Tibial artery (tissue), 4 donors: Measurements from ENCODE around the gene COG5.
A peak's percentile ranks its signal among the peaks of the same experiment; 100 is the strongest.

Source experiments
- DNase-seq, 2 donors: peaks; one replicate each; pipeline ENCODE4 v3.0.0-alpha.2; 2019
- H3K27ac ChIP-seq, 2 donors: fragments of 200-600 bp; sonication (generic) in 1 of 2; 1 replicate in 1 of 2; 2 replicates in 1 of 2; pipeline ENCODE4 v1.5.1; 2018 to 2019; ENCODE audit warnings: mild to moderate bottlenecking in 1 of 2
- H3K27me3 ChIP-seq, 2 donors: fragments of 200-600 bp; sonication (generic) in 1 of 2; one replicate each; pipeline versions ENCODE4 v1.5.1 to v1.6.0; 2016 to 2019
- H3K36me3 ChIP-seq, 3 donors: fragments of 200-600 bp; sonication (generic) in 2 of 3; one replicate each; pipeline ENCODE4 v1.5.1; 2016 to 2019; ENCODE audit warnings: mild to moderate bottlenecking in 2 of 3
- H3K4me1 ChIP-seq, 4 donors: fragments of 200-600 bp; sonication (generic) in 2 of 4; 1 replicate in 3 of 4; 2 replicates in 1 of 4; pipeline ENCODE4 v1.5.1; 2016 to 2019
- H3K4me3 ChIP-seq, 2 donors: fragments of 200-600 bp; sonication (generic) in 1 of 2; 1 replicate in 1 of 2; 2 replicates in 1 of 2; pipeline ENCODE4 v1.5.1; 2018 to 2019; ENCODE audit warnings: mild to moderate bottlenecking in 2 of 2
- H3K9me3 ChIP-seq, 3 donors: fragments of 200-600 bp; sonication (generic) in 1 of 3; one replicate each; pipeline ENCODE4 v1.5.1; 2016 to 2019
- CTCF ChIP-seq, 2 experiments: fragments of 200-600 bp in 1 of 2; fragments of 450-650 bp in 1 of 2; IDR thresholded peaks; one replicate each; pipeline ENCODE4 v1.5.1; 2017 to 2019; ENCODE audit warnings: antibody characterized with exemption in 2 of 2, mild to moderate bottlenecking in 1 of 2, moderate library complexity in 1 of 2
- intact Hi-C: fragments of 100-400 bp; cut with DNase I; formaldehyde crosslinking; loops from one replicate; pipeline ENCODE4 v1.15.0; 2023; ENCODE audit warnings: low total_unique reads

The COG5 gene

DNA sequence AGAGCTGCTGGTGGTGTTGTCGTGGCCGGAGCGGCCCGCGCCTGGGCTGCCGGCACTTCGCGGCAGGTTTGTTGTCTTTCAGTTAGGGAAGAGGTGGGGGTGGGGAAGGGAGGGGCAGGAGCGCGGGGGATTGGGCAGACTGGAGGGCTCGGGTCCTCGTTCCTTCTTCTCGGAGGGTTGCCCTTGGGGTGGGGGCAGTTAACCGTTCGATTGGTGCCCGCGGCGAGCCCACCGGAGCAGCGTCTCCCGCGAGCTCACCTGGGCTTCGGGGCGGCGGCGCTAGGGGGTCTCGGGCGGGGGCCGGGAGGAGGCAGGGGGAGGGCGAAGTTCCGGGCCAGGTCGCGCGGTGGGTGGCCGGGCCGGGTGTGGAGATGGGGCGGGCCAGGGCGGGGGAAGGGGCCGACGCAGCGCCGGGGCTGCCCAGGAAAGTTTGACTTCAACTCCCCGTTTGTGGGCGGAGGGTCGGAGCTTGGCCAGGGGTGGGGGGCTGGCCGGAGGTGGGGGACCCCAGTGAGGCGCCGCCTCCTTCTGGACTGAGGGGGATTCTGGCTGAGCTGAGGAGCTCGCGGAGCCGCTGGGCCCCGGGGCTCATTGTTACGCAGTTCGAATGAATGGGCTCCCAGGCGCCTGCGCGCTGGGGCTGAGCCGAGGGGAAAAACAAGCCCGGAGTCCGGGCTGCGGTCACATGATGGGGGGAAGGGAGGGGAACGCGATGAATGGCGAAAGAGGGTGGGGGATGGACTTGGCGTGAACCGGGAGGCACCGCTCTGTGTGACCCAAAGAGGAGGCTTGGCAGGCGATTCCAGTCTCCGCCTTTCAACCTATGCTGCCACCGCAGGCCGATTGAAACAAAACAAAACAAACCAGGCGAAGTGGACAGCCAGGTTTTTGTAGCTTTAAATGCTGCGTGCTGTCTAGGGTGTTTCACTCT lies 394.3 kb downstream of the COG5 start:
- H3K27me3 ChIP-seq = no peaks in the 10 kb centered on the region
- H3K4me1 ChIP-seq = peaks cover 0 to 52% (median 27%) of the 10 kb centered on the region in 4 donors
- peak overlapping the region; percentile 98 to 100 for H3K27ac ChIP-seq
- no peaks in the 10 kb centered on the region for H3K36me3 ChIP-seq
- H3K9me3 ChIP-seq = no peaks in the 10 kb centered on the region
- peak; percentile 98 to 99 for DNase-seq
- H3K4me3 ChIP-seq = peak overlapping the region; percentile 95 to 97
- TF ChIP-seq CTCF (IDR thresholded peaks at IDR 0.05) = no peak
- intact Hi-C loops = no loop called here

DNA sequence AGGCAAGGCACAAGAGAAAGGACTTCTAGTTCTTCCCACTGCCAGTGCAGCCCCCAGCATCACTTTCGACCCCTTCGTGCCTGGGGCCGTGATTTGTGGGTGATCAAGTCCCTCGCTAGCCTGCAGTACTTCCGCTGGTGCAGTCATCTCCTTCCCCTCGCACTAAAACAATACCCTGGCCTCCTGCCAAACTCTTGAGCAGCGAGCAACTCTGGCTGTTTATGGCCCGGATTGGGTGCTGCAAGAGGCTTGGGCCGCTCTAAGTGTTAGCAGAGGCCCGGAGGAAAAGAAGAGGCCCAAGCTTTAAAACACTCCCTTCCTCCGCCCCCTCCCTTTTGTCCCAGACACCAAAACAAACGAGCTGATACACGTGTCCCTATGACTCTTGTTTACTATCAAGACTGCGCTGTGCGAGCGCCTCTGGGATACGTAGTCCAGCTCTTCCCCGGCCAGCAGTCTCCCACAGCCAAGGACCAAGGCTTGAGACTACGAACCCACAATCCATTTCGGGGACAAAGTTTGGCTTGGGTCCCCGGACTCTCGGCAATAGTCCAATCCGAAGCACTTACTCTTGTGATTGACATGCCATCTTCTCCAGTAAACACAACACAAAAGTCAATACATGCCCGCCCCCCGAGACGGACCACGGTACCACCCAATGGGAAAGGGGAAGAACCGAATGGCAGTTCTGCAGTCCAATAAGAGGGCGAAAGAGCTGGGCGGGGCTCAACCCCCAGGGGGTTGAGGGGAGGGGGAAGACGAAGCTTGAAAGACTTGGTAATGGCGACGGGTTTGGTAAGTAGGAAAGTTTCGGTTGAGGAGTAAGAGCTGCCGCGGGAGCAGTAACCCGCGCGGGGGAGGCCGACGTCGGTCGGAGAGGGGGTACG lies 395.2 kb downstream of the COG5 start, which contains the start of gene HBP1:
Gene HBP1 (plus strand): TSS at position 771 of the 887 bp plus-strand sequence. CDS start 10,891 bp downstream, outside the sequence.
- intact Hi-C loops = no loop called here

GRCh38 chr7:107167483-107168232 lies 396.1 kb downstream of the COG5 start:
- intact Hi-C loops = no loop called here
- no peaks in the 10 kb centered on the region for H3K36me3 ChIP-seq
- peak overlapping the region; percentile 95 to 100 for H3K27ac ChIP-seq
- peak; percentile 53 to 60 for TF ChIP-seq CTCF (IDR thresholded peaks at IDR 0.05)
- H3K27me3 ChIP-seq = no peaks in the 10 kb centered on the region
- H3K9me3 ChIP-seq = no peaks in the 10 kb centered on the region
- peaks cover 0 to 34% (median 11%) of the 10 kb centered on the region in 4 donors for H3K4me1 ChIP-seq
- DNase-seq = no peak
- H3K4me3 ChIP-seq = peak overlapping the region; percentile 58 to 67

More for the DNA sequence above, 395.2 kb downstream of the COG5 start, which contains the start of gene HBP1:
- peak within 1 kb of the TSS; percentile 98 to 100 for H3K27ac ChIP-seq
- DNase-seq = peak; percentile 100
- TF ChIP-seq CTCF (IDR thresholded peaks at IDR 0.05) = no peak
- no peaks in the 10 kb centered on the region for H3K9me3 ChIP-seq
- H3K36me3 ChIP-seq = no peaks in the 10 kb centered on the region
- peak within 1 kb of the TSS; percentile 95 to 97 for H3K4me3 ChIP-seq
- H3K27me3 ChIP-seq = no peaks in the 10 kb centered on the region
- H3K4me1 ChIP-seq = peaks cover 0 to 42% (median 18%) of the 10 kb centered on the region in 4 donors

DNA sequence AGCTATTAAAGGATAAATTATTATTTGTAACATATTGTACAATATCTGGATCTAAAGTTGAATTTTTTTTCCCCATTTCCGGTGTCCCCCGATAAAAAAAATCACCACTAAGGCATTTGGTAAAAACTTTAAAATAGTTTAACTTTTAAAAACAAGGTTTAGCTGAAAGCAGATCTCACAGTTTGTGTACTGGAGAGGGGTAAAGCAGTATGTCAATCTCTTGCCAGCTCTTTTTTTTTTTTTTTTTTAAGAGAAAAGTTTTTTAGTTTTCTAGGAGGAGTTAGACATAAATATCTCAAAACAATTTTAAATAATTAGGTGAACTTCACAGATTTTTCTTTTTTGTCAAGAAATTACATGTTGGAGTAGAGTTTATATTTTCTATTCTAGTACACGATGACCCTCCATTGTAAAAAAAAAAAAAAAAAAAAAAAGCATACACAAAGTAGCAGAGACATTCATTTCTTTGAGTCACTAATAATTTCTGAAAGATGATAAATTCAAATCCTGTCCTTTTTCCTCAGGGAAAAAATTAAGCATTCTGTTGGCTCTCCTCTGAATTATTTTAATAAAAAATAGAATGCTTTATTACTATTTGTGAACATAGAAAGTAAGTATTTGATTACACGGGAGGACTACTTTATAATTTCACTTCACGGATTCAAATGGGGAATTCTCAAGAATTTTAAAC lies 396.8 kb downstream of the COG5 start:
- Histone ChIP-seq H3K27ac (peak overlapping the region; percentile 95 to 100), H3K36me3 (no peaks in the 10 kb centered on the region), H3K27me3 (no peaks in the 10 kb centered on the region), H3K4me1 (peaks cover 0 to 27% (median 9%) of the 10 kb centered on the region in 4 donors), H3K4me3 (peak overlapping the region; percentile 58 to 67), H3K9me3 (no peaks in the 10 kb centered on the region)
- no peak for DNase-seq
- no peak for TF ChIP-seq CTCF (IDR thresholded peaks at IDR 0.05)
- intact Hi-C loops = no loop called here
